ENCODE measurements around the gene ABCC10.

GRCh38 chr6:43496370-43497128, 69.2 kb downstream of the ABCC10 start:
- TF ChIP-seq POLR2AphosphoS5 (IDR thresholded peaks at IDR 0.05; ENCODE audit: borderline replicate concordance, low read depth, low read length) (no peak), EZH2 (IDR thresholded peaks at IDR 0.05) (no peak), FOXP2 (optimal IDR thresholded peaks at IDR 0.05; ENCODE audit: control extremely low read depth, extremely low read length, insufficient read depth) (no peak)

Measured in SK-N-MC (cell line).